Mammary epithelial cell (primary cell): ENCODE measurements around the gene TFCP2.

Source experiments
- EZH2 ChIP-seq: IDR thresholded peaks from 2 replicates; pipeline ENCODE4 v1.6.1; 2012; ENCODE audit warnings: low read length, inconsistent platforms, borderline replicate concordance
- TF ChIP-seq, protein P1 (sequence below), 2 donors: IDR thresholded peaks in 1 of 2; conservative IDR thresholded peaks in 1 of 2; 2 replicates each; pipeline ENCODE4 v1.5.1; 2011 to 2012; ENCODE audit warnings: inconsistent platforms in 2 of 2, low read length in 2 of 2, mild to moderate bottlenecking in 2 of 2, control low read depth in 1 of 2, low read depth in 1 of 2; ENCODE audit not compliant: insufficient read depth in 1 of 2; ENCODE audit errors: extremely low read depth in 1 of 2

GRCh38 chr12:51147309-51147708 lies 25.6 kb downstream of the TFCP2 start:
- TF ChIP-seq, protein P1, sequence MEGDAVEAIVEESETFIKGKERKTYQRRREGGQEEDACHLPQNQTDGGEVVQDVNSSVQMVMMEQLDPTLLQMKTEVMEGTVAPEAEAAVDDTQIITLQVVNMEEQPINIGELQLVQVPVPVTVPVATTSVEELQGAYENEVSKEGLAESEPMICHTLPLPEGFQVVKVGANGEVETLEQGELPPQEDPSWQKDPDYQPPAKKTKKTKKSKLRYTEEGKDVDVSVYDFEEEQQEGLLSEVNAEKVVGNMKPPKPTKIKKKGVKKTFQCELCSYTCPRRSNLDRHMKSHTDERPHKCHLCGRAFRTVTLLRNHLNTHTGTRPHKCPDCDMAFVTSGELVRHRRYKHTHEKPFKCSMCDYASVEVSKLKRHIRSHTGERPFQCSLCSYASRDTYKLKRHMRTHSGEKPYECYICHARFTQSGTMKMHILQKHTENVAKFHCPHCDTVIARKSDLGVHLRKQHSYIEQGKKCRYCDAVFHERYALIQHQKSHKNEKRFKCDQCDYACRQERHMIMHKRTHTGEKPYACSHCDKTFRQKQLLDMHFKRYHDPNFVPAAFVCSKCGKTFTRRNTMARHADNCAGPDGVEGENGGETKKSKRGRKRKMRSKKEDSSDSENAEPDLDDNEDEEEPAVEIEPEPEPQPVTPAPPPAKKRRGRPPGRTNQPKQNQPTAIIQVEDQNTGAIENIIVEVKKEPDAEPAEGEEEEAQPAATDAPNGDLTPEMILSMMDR (conservative IDR thresholded peaks at IDR 0.05 in 1 of 2, IDR thresholded peaks at IDR 0.05 in 1 of 2; ENCODE audit: extremely low read depth in 1 of 2, insufficient read depth in 1 of 2, low read depth in 1 of 2, low read length in 2 of 2), result no peak
- no peak for TF ChIP-seq EZH2
